Thoracic aorta (tissue), 2 donors: ENCODE measurements around the gene RNF217. TPM values are rescaled to one million over a fixed set of nuclear protein-coding genes. Genes with fewer than 3 reads are reported as not detected.
"Not testable (repeated sequence)": the region's sequence is repeated elsewhere in the genome, so short reads cannot be mapped to it uniquely, and the experiment has no call there.

Experiments
- ATAC-seq: fragments of 150-250 bp; one replicate; pipeline ENCODE4 v1.8.0; 2017; ENCODE audit warnings: low read depth; ENCODE audit not compliant: insufficient number of reproducible peaks, low FRiP score
- DNase-seq: peaks from one replicate; pipeline ENCODE4 v3.0.0-alpha.2; 2020; ENCODE audit warnings: low spot score
- H3K27ac ChIP-seq, 2 donors: fragments of 200-600 bp; sonication (generic); 1 replicate in 1 of 2; 2 replicates in 1 of 2; pipeline ENCODE4 v1.5.1; 2016; ENCODE audit warnings: mild to moderate bottlenecking in 2 of 2, moderate library complexity in 2 of 2
- H3K27me3 ChIP-seq: fragments of 200-600 bp; sonication (generic); replicated peaks from 2 replicates; pipeline ENCODE4 v1.6.0; 2016; ENCODE audit warnings: mild to moderate bottlenecking; ENCODE audit not compliant: insufficient read depth
- H3K36me3 ChIP-seq: fragments of 200-600 bp; sonication (generic); one replicate; pipeline ENCODE4 v1.5.1; 2016
- H3K4me1 ChIP-seq, 2 donors: fragments of 200-600 bp; sonication (generic); 1 replicate in 1 of 2; 2 replicates in 1 of 2; pipeline versions ENCODE4 v1.5.1 to v1.6.0; 2016; ENCODE audit warnings: low read depth in 2 of 2, mild to moderate bottlenecking in 1 of 2; ENCODE audit not compliant: control insufficient read depth in 1 of 2
- H3K4me3 ChIP-seq: fragments of 200-600 bp; sonication (generic); 2 replicates; pipeline ENCODE4 v1.5.1; 2016; ENCODE audit warnings: mild to moderate bottlenecking
- H3K9me3 ChIP-seq: fragments of 200-600 bp; sonication (generic); 2 replicates; pipeline ENCODE4 v1.5.1; 2016
- CTCF ChIP-seq: fragments of 200-600 bp; sonication (generic); IDR thresholded peaks from one replicate; pipeline ENCODE4 v1.5.1; 2019; ENCODE audit warnings: antibody characterized with exemption
- total RNA-seq, 2 donors: library from RNA; depleted of rRNA; stranded (reverse); fragments of >200 nt; gene quantifications; one replicate each; pipeline versions ENCODE4 v1.1.0 to v1.2.3, GENCODE V29; 2016

RNF217 gene
- total RNA-seq, 2 donors from 2014 or later: 36.3 to 44.2 TPM

GRCh38 chr6:125066964-125067363, 104.7 kb downstream of the RNF217 start:
- no peaks in the 10 kb centered on the region for H3K27me3 ChIP-seq
- no peaks in the 10 kb centered on the region for H3K36me3 ChIP-seq
- no peak for TF ChIP-seq CTCF
- H3K4me1 ChIP-seq: peaks cover 0 to 2% of the 10 kb centered on the region in 2 donors
- DNase-seq (no peak), ATAC-seq (no peak)
- H3K4me3 ChIP-seq: no peak overlapping the region
- H3K27ac ChIP-seq: no peak overlapping the region
- H3K9me3 ChIP-seq: no peaks in the 10 kb centered on the region

GRCh38 chr6:125067552-125067951, 105.3 kb downstream of the RNF217 start:
- Histone ChIP-seq H3K4me3 (no peak overlapping the region), H3K4me1 (peaks cover 0 to 2% of the 10 kb centered on the region in 2 donors), H3K36me3 (no peaks in the 10 kb centered on the region), H3K27me3 (no peaks in the 10 kb centered on the region), H3K27ac (no peak overlapping the region), H3K9me3 (no peaks in the 10 kb centered on the region)
- no peak for TF ChIP-seq CTCF
- DNase-seq (no peak), ATAC-seq (no peak)

GRCh38 chr6:125073071-125073470, 110.8 kb downstream of the RNF217 start:
- Histone ChIP-seq H3K36me3 (peaks cover 3% of the 10 kb centered on the region), H3K27ac (no peak overlapping the region), H3K27me3 (no peaks in the 10 kb centered on the region), H3K9me3 (no peaks in the 10 kb centered on the region), H3K4me1 (peaks cover 0 to 6% of the 10 kb centered on the region in 2 donors), H3K4me3 (no peak overlapping the region)
- ATAC-seq: no peak
- no peak for TF ChIP-seq CTCF
- DNase-seq: no peak

GRCh38 chr6:125074120-125074519, 111.9 kb downstream of the RNF217 start:
- ATAC-seq: no peak
- H3K27ac ChIP-seq: no peak overlapping the region
- no peak overlapping the region for H3K4me3 ChIP-seq
- no peak for TF ChIP-seq CTCF
- DNase-seq: no peak
- no peaks in the 10 kb centered on the region for H3K9me3 ChIP-seq
- no peaks in the 10 kb centered on the region for H3K27me3 ChIP-seq
- peaks cover 0 to 6% of the 10 kb centered on the region in 2 donors for H3K4me1 ChIP-seq
- H3K36me3 ChIP-seq: peaks cover 3% of the 10 kb centered on the region

GRCh38 chr6:125075073-125075472, 112.8 kb downstream of the RNF217 start:
- H3K4me3 ChIP-seq, H3K4me1 ChIP-seq, H3K27ac ChIP-seq, DNase-seq, H3K36me3 ChIP-seq, ATAC-seq, H3K9me3 ChIP-seq, H3K27me3 ChIP-seq: not testable (repeated sequence)

GRCh38 chr6:125075741-125076481, 113.7 kb downstream of the RNF217 start:
- ATAC-seq (no peak), DNase-seq (no peak)
- H3K27ac ChIP-seq: no peak overlapping the region
- H3K4me1 ChIP-seq: peaks cover 0 to 9% of the 10 kb centered on the region in 2 donors
- peaks cover 3% of the 10 kb centered on the region for H3K36me3 ChIP-seq
- H3K27me3 ChIP-seq: no peaks in the 10 kb centered on the region
- no peak for TF ChIP-seq CTCF
- H3K4me3 ChIP-seq: no peak overlapping the region
- H3K9me3 ChIP-seq: no peaks in the 10 kb centered on the region
